H1 (cell line): ENCODE data around the gene ALKAL2. TPM values are rescaled to one million over a fixed set of nuclear protein-coding genes. Genes with fewer than 3 reads are reported as not detected.

Source experiments
- CTCF ChIA-PET: fragments of 300-600 bp; sonication (Branson Sonifier 250); formaldehyde crosslinking; loops from one replicate; lab custom pipeline; 2021; ENCODE audit not compliant: partially characterized antibody; lab: Charles Lee
- POLR2A ChIA-PET: fragments of 300-600 bp; sonication (Branson Sonifier 250); formaldehyde crosslinking; loops from one replicate; lab custom pipeline; 2021; ENCODE audit warnings: inconsistent platforms; ENCODE audit not compliant: partially characterized antibody; lab: Charles Lee
- DNase-seq, 2 experiments: peaks; one replicate each; pipeline versions ENCODE4 v3.0.0 to v3.0.0-alpha.2; 2010 to 2022; ENCODE audit warnings: low spot score in 2 of 2, low read depth in 1 of 2, mixed read lengths in 1 of 2
- FAIRE-seq: peaks from 2 replicates; lab custom pipeline; 2011; peaks lifted over from hg19 to GRCh38; lab: Jason Lieb, UNC
- H2AFZ ChIP-seq: 2 replicates; pipeline ENCODE4 v1.8.1; 2012; ENCODE audit warnings: low read length, inconsistent platforms
- H2AK5ac ChIP-seq: 2 replicates; pipeline ENCODE4 v1.6.1; 2013; ENCODE audit warnings: low read depth, low read length
- H2BK120ac ChIP-seq: replicated peaks from 2 replicates; pipeline ENCODE3; 2013; ENCODE audit warnings: low read depth, low read length, inconsistent platforms
- H2BK12ac ChIP-seq: 2 replicates; pipeline ENCODE4 v1.6.1; 2013; ENCODE audit warnings: low read depth, low read length
- H2BK15ac ChIP-seq: 2 replicates; pipeline ENCODE4 v1.6.1; 2013; ENCODE audit warnings: low read length
- H2BK20ac ChIP-seq: 2 replicates; pipeline ENCODE4 v1.6.1; 2013; ENCODE audit warnings: low read length
- H2BK5ac ChIP-seq: 2 replicates; pipeline ENCODE4 v1.6.1; 2013; ENCODE audit warnings: low read depth, low read length
- H3K14ac ChIP-seq: 2 replicates; pipeline ENCODE4 v1.6.1; 2013; ENCODE audit warnings: inconsistent platforms; ENCODE audit not compliant: insufficient read length
- H3K18ac ChIP-seq: 2 replicates; pipeline ENCODE4 v1.6.1; 2013; ENCODE audit warnings: low read length; ENCODE audit errors: extremely low read depth
- H3K23ac ChIP-seq: 2 replicates; pipeline ENCODE4 v1.6.1; 2013; ENCODE audit warnings: inconsistent platforms; ENCODE audit not compliant: insufficient read length
- H3K23me2 ChIP-seq: 2 replicates; pipeline ENCODE4 v1.6.1; 2013; ENCODE audit warnings: low read depth, low read length
- H3K27ac ChIP-seq: 2 replicates; pipeline ENCODE4 v1.6.1; 2011; ENCODE audit warnings: low read depth, low read length, inconsistent platforms
- H3K27me3 ChIP-seq, 4 experiments: replicated peaks in 1 of 4; 1 replicate in 1 of 4; 2 replicates in 3 of 4; pipeline versions ENCODE4 v1.6.1 to v1.8.1; 2011 to 2013; ENCODE audit warnings: low read length in 3 of 4, mild to moderate bottlenecking in 3 of 4, inconsistent platforms in 2 of 4, mixed read lengths in 2 of 4, moderate library complexity in 1 of 4; ENCODE audit not compliant: control insufficient read depth in 3 of 4, insufficient read depth in 3 of 4; ENCODE audit errors: extremely low read depth in 1 of 4
- H3K36me3 ChIP-seq, 4 experiments: 2 replicates each; pipeline versions ENCODE4 v1.6.1 to v1.8.1; 2011 to 2013; ENCODE audit warnings: mild to moderate bottlenecking in 4 of 4, low read length in 3 of 4, moderate library complexity in 2 of 4, control low read depth in 1 of 4, inconsistent platforms in 1 of 4; ENCODE audit not compliant: insufficient read depth in 4 of 4, control insufficient read depth in 2 of 4
- H3K4ac ChIP-seq: replicated peaks from 2 replicates; pipeline ENCODE3; 2013; ENCODE audit warnings: low read length, low read depth, mixed read lengths, inconsistent platforms; ENCODE audit not compliant: insufficient read length
- H3K4me1 ChIP-seq, 4 experiments: replicated peaks in 1 of 4; 1 replicate in 1 of 4; 2 replicates in 3 of 4; pipeline versions ENCODE4 v1.6.1 to v1.8.1; 2011 to 2013; ENCODE audit warnings: low read length in 3 of 4, inconsistent platforms in 2 of 4, mixed read lengths in 1 of 4; ENCODE audit not compliant: insufficient read depth in 4 of 4, control insufficient read depth in 3 of 4
- H3K4me2 ChIP-seq, 2 experiments: 2 replicates each; pipeline versions ENCODE4 v1.6.1 to v1.8.1; 2011 to 2013; ENCODE audit warnings: low read depth in 2 of 2, low read length in 2 of 2, control low read depth in 1 of 2, inconsistent platforms in 1 of 2, mild to moderate bottlenecking in 1 of 2; ENCODE audit not compliant: insufficient read depth in 1 of 2
- H3K4me3 ChIP-seq, 4 experiments: fragments of 200-600, 300-600 bp in 1 of 4; sonication (generic), shearing (Covaris generic), sonication (Bioruptor Twin) in 1 of 4; 2 replicates each; pipeline versions ENCODE4 v1.5.1 to v1.8.1; 2011 to 2016; ENCODE audit warnings: low read length in 4 of 4, low read depth in 3 of 4, control low read depth in 2 of 4, inconsistent platforms in 2 of 4, mild to moderate bottlenecking in 2 of 4, mixed read lengths in 1 of 4, moderate library complexity in 1 of 4; ENCODE audit not compliant: insufficient read depth in 2 of 4; ENCODE audit errors: extremely low read depth in 1 of 4
- H3K56ac ChIP-seq: replicated peaks from 2 replicates; pipeline ENCODE3; 2013; ENCODE audit warnings: low read depth, mild to moderate bottlenecking, mixed read lengths, low read length, inconsistent platforms; ENCODE audit not compliant: insufficient read length
- H3K79me1 ChIP-seq: 2 replicates; pipeline ENCODE4 v1.6.1; 2013; ENCODE audit warnings: low read depth, low read length, control low read depth
- H3K79me2 ChIP-seq, 2 experiments: 2 replicates each; pipeline versions ENCODE4 v1.6.1 to v1.8.1; 2012 to 2013; ENCODE audit warnings: low read length in 2 of 2, mild to moderate bottlenecking in 2 of 2, inconsistent platforms in 1 of 2; ENCODE audit not compliant: insufficient read depth in 2 of 2, control insufficient read depth in 1 of 2
- H3K9ac ChIP-seq, 4 experiments: replicated peaks in 1 of 4; 1 replicate in 1 of 4; 2 replicates in 3 of 4; pipeline versions ENCODE4 v1.6.1 to v1.8.1; 2011 to 2013; ENCODE audit warnings: low read depth in 3 of 4, low read length in 3 of 4, control low read depth in 2 of 4, mild to moderate bottlenecking in 2 of 4, moderate library complexity in 2 of 4, inconsistent platforms in 1 of 4; ENCODE audit errors: extremely low read depth in 1 of 4
- H3K9me3 ChIP-seq, 2 experiments: 2 replicates each; pipeline versions ENCODE4 v1.6.1 to v1.8.1; 2012 to 2013; ENCODE audit warnings: mild to moderate bottlenecking in 2 of 2, moderate library complexity in 2 of 2, control low read depth in 1 of 2, inconsistent platforms in 1 of 2, low read depth in 1 of 2, low read length in 1 of 2, mixed read lengths in 1 of 2; ENCODE audit not compliant: insufficient read depth in 2 of 2
- H4K20me1 ChIP-seq, 2 experiments: replicated peaks in 1 of 2; 2 replicates each; pipeline versions ENCODE3 to v1.8.1; 2011 to 2013; ENCODE audit warnings: inconsistent platforms in 2 of 2, low read length in 2 of 2, mild to moderate bottlenecking in 1 of 2; ENCODE audit not compliant: insufficient read depth in 2 of 2, control insufficient read depth in 1 of 2
- H4K5ac ChIP-seq: 2 replicates; pipeline ENCODE4 v1.6.1; 2013; ENCODE audit warnings: low read length, low read depth, mixed read lengths, inconsistent platforms; ENCODE audit not compliant: insufficient read length
- H4K8ac ChIP-seq: 2 replicates; pipeline ENCODE4 v1.8.0; 2013; ENCODE audit warnings: mild to moderate bottlenecking, moderate library complexity, low read length, inconsistent platforms; ENCODE audit not compliant: insufficient read depth; ENCODE audit errors: extremely low read depth
- H4K91ac ChIP-seq: replicated peaks from 2 replicates; pipeline ENCODE3; 2013; ENCODE audit warnings: low read length, mixed read lengths, inconsistent platforms; ENCODE audit not compliant: insufficient read length
- KDM4A ChIP-seq: IDR thresholded peaks from one replicate; pipeline ENCODE4 v1.7.1; 2012; ENCODE audit warnings: low read depth, mild to moderate bottlenecking, moderate library complexity, low read length, inconsistent platforms; ENCODE audit not compliant: severe bottlenecking
- WGBS, 2 experiments: shearing (Covaris generic) in 1 of 2; methylation state at CpG; one replicate each; pipeline versions ENCODE4 v1.1.6 to v1.1.7; 2013 to 2015; ENCODE audit warnings: low lambda C conversion rate in 2 of 2, mixed read lengths in 2 of 2, inconsistent platforms in 1 of 2, low coverage in 1 of 2, missing lambda C conversion rate in 1 of 2; ENCODE audit not compliant: insufficient replicate concordance in 2 of 2, insufficient coverage in 1 of 2, insufficient read length in 1 of 2; ENCODE audit errors: extremely low coverage in 1 of 2, missing lambda C conversion rate in 1 of 2; 5-methylcytosine and 5-hydroxymethylcytosine counted together
- polyA plus RNA-seq, 7 experiments: library from polyadenylated mRNA; depleted of rRNA in 3 of 7; stranded (reverse) in 5 of 7; unstranded in 2 of 7; fragments of >200 nt in 5 of 7; fragments of 200-250 nt in 2 of 7; gene quantifications; 1 replicate in 5 of 7; 2 replicates in 1 of 7; 4 replicates in 1 of 7; pipeline versions ENCODE4 v1.2.1 to v1.2.3, GENCODE V29; 2011 to 2013; ENCODE audit warnings: missing spikeins in 2 of 7, mixed read lengths in 2 of 7
- total RNA-seq: library from RNA; stranded (reverse); fragmentation: NEBNext Ultra II Directional; extraction: Animal tissue kit (Norgen Biotek cat#: 25700); gene quantifications from 2 replicates; pipeline ENCODE4 v1.2.1, GENCODE V29; 2021

ALKAL2 gene
- total and polyA plus RNA-seq, 2 of the 8 experiments (the other 6 are each of a cell fraction or from before 2014, with no cell fraction given) = 4.6 to 11.5 TPM

DNA sequence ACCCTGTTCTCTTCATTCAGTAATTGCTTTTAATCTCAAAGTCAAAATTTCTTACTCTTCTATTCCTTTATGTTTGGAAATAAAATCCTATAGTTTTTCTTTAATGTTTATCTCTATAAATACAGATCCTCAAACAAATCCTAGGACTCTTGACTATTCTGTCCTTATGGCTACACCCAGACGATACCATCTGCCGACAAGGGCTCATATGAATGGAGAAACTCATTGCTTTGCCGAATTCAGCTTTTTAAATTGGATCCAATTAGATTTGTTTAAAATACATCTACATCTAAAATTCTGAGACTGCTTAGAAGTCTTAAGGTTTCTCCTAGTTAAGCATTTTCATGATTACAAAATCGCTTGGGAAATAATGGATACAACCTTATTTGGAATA is 9.0 kb downstream of the ALKAL2 start:
- no peak for TF ChIP-seq KDM4A
- Histone ChIP-seq H3K79me2 (peaks cover 3 to 30% of the 10 kb centered on the region in 2 experiments; a peak in 3 of 4 replicates), H3K27ac (no peak overlapping the region), H2BK120ac (no peak overlapping the region), H3K14ac (no peak overlapping the region), H3K36me3 (peaks cover 12 to 72% (median 38%) of the 10 kb centered on the region in 4 experiments), H3K56ac (no peak overlapping the region), H3K18ac (no peak overlapping the region), H2BK12ac (no peak overlapping the region), H3K23ac (no peak overlapping the region), H2AK5ac (no peak overlapping the region), H3K23me2 (no peaks in the 10 kb centered on the region), H2AFZ (no peak overlapping the region), H3K27me3 (no peaks in the 10 kb centered on the region), H3K9me3 (no peaks in the 10 kb centered on the region), H4K91ac (no peak overlapping the region), H3K4me2 (no peak overlapping the region), H2BK20ac (no peak overlapping the region), H2BK5ac (no peak overlapping the region), H3K4ac (no peak overlapping the region), H4K8ac (no peak overlapping the region), H2BK15ac (no peak overlapping the region), H3K9ac (no peak overlapping the region), H3K79me1 (peaks cover 2% of the 10 kb centered on the region; the same call in 1 of the 2 replicates), H4K5ac (no peak overlapping the region), H3K4me1 (peaks cover 0 to 11% (median 2%) of the 10 kb centered on the region in 4 experiments; a peak in 3 of 7 replicates), H4K20me1 (peaks cover 10 to 16% of the 10 kb centered on the region in 2 experiments), H3K4me3 (no peak overlapping the region)
- no peak for DNase-seq
- ChIA-PET CTCF (interaction anchor here (0.8 kb wide), 1 partner anchor 11 kb away, joined by 4 read pairs; no protein-coding TSS in a partner anchor), POLR2A (no interaction called here)
- WGBS, 2 experiments = 99% methylated on average over 4 of the region's 4 CpGs; no CpG with 5 or more reads in 1 of the 2 experiments
- no peak for FAIRE-seq
